ENCODE results near the gene RXRA. TPM values are rescaled to one million over a fixed set of nuclear protein-coding genes. Genes with fewer than 3 reads are reported as not detected.

RXRA gene
- total RNA-seq, 1 donor from 2014 or later = 66.9 TPM

- TF ChIP-seq CTCF (conservative IDR thresholded peaks at IDR 0.05) = no peak
- H3K27ac Mint-ChIP-seq = peak overlapping the region; percentile 41
- H3K36me3 Mint-ChIP-seq = no peaks in the 10 kb centered on the region
- H3K4me1 Mint-ChIP-seq (ENCODE audit: unreplicated experiment) = peaks cover 15% of the 10 kb centered on the region
- no peaks in the 10 kb centered on the region for H3K27me3 Mint-ChIP-seq
- no peaks in the 10 kb centered on the region for H3K9me3 Mint-ChIP-seq
- no peak for DNase-seq (ENCODE audit: extremely low spot score, unreplicated experiment)
- H3K4me3 Mint-ChIP-seq = no peak overlapping the region
These were observed 35.2 kb downstream of the RXRA start for GRCh38 chr9:134361426-134361825.

- Mint-ChIP-seq H3K4me1 (ENCODE audit: unreplicated experiment) (peaks cover 20% of the 10 kb centered on the region), H3K36me3 (no peaks in the 10 kb centered on the region), H3K27me3 (no peaks in the 10 kb centered on the region), H3K27ac (peak overlapping the region; percentile 77), H3K9me3 (no peaks in the 10 kb centered on the region), H3K4me3 (no peak overlapping the region)
- DNase-seq (ENCODE audit: extremely low spot score, unreplicated experiment) = no peak
- no peak for TF ChIP-seq CTCF (conservative IDR thresholded peaks at IDR 0.05)
These were observed 35.7 kb downstream of the RXRA start for GRCh38 chr9:134361843-134362414.

- no peaks in the 10 kb centered on the region for H3K27me3 Mint-ChIP-seq
- no peak for TF ChIP-seq CTCF (conservative IDR thresholded peaks at IDR 0.05)
- no peaks in the 10 kb centered on the region for H3K9me3 Mint-ChIP-seq
- no peak overlapping the region for H3K27ac Mint-ChIP-seq
- no peak for DNase-seq (ENCODE audit: extremely low spot score, unreplicated experiment)
- H3K36me3 Mint-ChIP-seq = no peaks in the 10 kb centered on the region
- H3K4me1 Mint-ChIP-seq (ENCODE audit: unreplicated experiment) = peaks cover 19% of the 10 kb centered on the region
- no peak overlapping the region for H3K4me3 Mint-ChIP-seq
These were observed 37.2 kb downstream of the RXRA start for GRCh38 chr9:134363450-134363849.

GRCh38 chr9:134364391-134365114 lies 38.3 kb downstream of the RXRA start:
- no peaks in the 10 kb centered on the region for H3K9me3 Mint-ChIP-seq
- no peak overlapping the region for H3K4me3 Mint-ChIP-seq
- H3K27ac Mint-ChIP-seq = peak overlapping the region; percentile 73
- no peak for TF ChIP-seq CTCF (conservative IDR thresholded peaks at IDR 0.05)
- no peaks in the 10 kb centered on the region for H3K27me3 Mint-ChIP-seq
- H3K4me1 Mint-ChIP-seq (ENCODE audit: unreplicated experiment) = peaks cover 22% of the 10 kb centered on the region
- no peaks in the 10 kb centered on the region for H3K36me3 Mint-ChIP-seq
- DNase-seq (ENCODE audit: extremely low spot score, unreplicated experiment) = no peak

DNA sequence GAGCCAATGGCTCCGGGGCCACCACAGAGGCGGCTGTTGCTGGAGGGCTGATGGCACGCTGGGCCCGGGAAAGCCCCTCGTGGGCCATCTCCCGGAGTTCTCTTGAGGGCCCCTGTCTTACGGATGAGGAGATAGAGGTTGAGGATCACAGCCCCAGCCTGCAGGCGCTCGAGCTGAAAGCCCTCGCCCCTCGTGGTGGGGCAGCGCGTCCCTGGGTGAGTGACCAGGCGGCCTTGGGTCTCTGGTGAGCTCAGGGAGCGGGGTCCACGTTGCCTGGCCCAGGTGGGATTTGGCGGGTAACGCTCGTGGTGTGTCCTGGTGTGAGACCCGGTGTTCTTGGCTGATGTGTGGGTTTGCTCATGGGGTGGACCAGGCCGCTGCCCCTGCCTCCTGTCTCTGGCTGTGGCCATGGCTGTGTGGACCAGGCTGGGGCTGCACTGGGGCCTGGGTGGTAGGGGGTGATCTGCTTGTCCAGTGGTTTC lies 38.9 kb downstream of the RXRA start:
- H3K9me3 Mint-ChIP-seq = no peaks in the 10 kb centered on the region
- peak overlapping the region; percentile 91 for H3K27ac Mint-ChIP-seq
- H3K27me3 Mint-ChIP-seq = no peaks in the 10 kb centered on the region
- H3K36me3 Mint-ChIP-seq = no peaks in the 10 kb centered on the region
- H3K4me1 Mint-ChIP-seq (ENCODE audit: unreplicated experiment) = peaks cover 22% of the 10 kb centered on the region
- peak overlapping the region; percentile 58 for H3K4me3 Mint-ChIP-seq
- TF ChIP-seq CTCF (conservative IDR thresholded peaks at IDR 0.05) = no peak
- no peak for DNase-seq (ENCODE audit: extremely low spot score, unreplicated experiment)

Data from type B pancreatic cell (in vitro differentiated cells).